ENCODE measurements around the gene KCNV2. TPM values are rescaled to one million over a fixed set of nuclear protein-coding genes. Genes with fewer than 3 reads are reported as not detected.

KCNV2 gene
- total and polyA plus RNA-seq, 2 experiments from 2014 or later: 0.60 TPM; not detected in 1

DNA sequence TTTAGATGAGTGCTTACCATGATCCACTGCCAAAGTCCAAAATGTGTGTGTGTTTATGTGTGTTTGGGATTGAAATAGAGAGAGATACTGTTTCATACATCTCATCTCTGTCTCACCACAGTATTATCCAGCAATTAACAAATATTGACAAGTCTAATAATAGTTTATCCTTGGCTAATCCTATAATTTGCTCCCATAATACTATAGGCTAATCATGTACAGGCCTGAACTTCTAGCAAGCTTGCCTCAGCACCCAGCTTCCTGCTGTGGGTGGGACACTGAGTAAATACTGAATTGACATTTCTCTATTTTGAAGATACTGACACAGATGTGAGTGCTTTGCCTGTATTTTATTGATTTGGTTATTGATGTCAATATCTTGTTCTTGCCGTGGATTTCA lies 35.3 kb upstream of the KCNV2 start:
- H3K9me2 ChIP-seq (ENCODE audit: insufficient read depth): peaks cover 9% of the 10 kb centered on the region; the same call in 1 of the 2 replicates
- H3K36me3 ChIP-seq (ENCODE audit: insufficient read depth): no peaks in the 10 kb centered on the region
- H3K27me3 Mint-ChIP-seq (ENCODE audit: insufficient read depth, low read depth, poor library complexity): peaks cover 3% of the 10 kb centered on the region
- no peak overlapping the region for H3K4me2 ChIP-seq
- H2AFZ ChIP-seq: no peak overlapping the region
- peaks cover 15% of the 10 kb centered on the region for H3K4me1 Mint-ChIP-seq
- H4K20me1 ChIP-seq (replicated peaks; ENCODE audit: insufficient read depth): no peaks in the 10 kb centered on the region
- H3K4me3 ChIP-seq: no peak overlapping the region
- no peak overlapping the region for H3K27ac Mint-ChIP-seq
- peaks cover 19% of the 10 kb centered on the region for H3K4me1 ChIP-seq (ENCODE audit: insufficient read depth)
- TF ChIP-seq, protein P1, sequence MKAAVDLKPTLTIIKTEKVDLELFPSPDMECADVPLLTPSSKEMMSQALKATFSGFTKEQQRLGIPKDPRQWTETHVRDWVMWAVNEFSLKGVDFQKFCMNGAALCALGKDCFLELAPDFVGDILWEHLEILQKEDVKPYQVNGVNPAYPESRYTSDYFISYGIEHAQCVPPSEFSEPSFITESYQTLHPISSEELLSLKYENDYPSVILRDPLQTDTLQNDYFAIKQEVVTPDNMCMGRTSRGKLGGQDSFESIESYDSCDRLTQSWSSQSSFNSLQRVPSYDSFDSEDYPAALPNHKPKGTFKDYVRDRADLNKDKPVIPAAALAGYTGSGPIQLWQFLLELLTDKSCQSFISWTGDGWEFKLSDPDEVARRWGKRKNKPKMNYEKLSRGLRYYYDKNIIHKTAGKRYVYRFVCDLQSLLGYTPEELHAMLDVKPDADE (IDR thresholded peaks at IDR 0.05): no peak
- TF ChIP-seq, protein P2, sequence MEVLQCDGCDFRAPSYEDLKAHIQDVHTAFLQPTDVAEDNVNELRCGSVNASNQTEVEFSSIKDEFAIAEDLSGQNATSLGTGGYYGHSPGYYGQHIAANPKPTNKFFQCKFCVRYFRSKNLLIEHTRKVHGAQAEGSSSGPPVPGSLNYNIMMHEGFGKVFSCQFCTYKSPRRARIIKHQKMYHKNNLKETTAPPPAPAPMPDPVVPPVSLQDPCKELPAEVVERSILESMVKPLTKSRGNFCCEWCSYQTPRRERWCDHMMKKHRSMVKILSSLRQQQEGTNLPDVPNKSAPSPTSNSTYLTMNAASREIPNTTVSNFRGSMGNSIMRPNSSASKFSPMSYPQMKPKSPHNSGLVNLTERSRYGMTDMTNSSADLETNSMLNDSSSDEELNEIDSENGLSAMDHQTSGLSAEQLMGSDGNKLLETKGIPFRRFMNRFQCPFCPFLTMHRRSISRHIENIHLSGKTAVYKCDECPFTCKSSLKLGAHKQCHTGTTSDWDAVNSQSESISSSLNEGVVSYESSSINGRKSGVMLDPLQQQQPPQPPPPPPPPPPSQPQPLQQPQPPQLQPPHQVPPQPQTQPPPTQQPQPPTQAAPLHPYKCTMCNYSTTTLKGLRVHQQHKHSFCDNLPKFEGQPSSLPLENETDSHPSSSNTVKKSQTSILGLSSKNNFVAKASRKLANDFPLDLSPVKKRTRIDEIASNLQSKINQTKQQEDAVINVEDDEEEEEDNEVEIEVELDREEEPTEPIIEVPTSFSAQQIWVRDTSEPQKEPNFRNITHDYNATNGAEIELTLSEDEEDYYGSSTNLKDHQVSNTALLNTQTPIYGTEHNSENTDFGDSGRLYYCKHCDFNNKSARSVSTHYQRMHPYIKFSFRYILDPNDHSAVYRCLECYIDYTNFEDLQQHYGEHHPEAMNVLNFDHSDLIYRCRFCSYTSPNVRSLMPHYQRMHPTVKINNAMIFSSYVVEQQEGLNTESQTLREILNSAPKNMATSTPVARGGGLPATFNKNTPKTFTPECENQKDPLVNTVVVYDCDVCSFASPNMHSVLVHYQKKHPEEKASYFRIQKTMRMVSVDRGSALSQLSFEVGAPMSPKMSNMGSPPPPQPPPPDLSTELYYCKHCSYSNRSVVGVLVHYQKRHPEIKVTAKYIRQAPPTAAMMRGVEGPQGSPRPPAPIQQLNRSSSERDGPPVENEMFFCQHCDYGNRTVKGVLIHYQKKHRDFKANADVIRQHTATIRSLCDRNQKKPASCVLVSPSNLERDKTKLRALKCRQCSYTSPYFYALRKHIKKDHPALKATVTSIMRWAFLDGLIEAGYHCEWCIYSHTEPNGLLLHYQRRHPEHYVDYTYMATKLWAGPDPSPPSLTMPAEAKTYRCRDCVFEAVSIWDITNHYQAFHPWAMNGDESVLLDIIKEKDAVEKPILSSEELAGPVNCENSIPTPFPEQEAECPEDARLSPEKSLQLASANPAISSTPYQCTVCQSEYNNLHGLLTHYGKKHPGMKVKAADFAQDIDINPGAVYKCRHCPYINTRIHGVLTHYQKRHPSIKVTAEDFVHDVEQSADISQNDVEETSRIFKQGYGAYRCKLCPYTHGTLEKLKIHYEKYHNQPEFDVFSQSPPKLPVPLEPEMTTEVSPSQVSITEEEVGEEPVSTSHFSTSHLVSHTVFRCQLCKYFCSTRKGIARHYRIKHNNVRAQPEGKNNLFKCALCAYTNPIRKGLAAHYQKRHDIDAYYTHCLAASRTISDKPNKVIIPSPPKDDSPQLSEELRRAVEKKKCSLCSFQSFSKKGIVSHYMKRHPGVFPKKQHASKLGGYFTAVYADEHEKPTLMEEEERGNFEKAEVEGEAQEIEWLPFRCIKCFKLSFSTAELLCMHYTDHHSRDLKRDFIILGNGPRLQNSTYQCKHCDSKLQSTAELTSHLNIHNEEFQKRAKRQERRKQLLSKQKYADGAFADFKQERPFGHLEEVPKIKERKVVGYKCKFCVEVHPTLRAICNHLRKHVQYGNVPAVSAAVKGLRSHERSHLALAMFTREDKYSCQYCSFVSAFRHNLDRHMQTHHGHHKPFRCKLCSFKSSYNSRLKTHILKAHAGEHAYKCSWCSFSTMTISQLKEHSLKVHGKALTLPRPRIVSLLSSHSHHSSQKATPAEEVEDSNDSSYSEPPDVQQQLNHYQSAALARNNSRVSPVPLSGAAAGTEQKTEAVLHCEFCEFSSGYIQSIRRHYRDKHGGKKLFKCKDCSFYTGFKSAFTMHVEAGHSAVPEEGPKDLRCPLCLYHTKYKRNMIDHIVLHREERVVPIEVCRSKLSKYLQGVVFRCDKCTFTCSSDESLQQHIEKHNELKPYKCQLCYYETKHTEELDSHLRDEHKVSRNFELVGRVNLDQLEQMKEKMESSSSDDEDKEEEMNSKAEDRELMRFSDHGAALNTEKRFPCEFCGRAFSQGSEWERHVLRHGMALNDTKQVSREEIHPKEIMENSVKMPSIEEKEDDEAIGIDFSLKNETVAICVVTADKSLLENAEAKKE (CRISPR knock-in tag; IDR thresholded peaks at IDR 0.05): no peak
- TF ChIP-seq EZH2phosphoT487 (IDR thresholded peaks at IDR 0.05; ENCODE audit: unreplicated experiment) (no peak), CREB1 (CRISPR knock-in tag; IDR thresholded peaks at IDR 0.05; ENCODE audit: low read depth) (no peak), ZNF114 (CRISPR knock-in tag; IDR thresholded peaks at IDR 0.05) (no peak), STAT1 (IDR thresholded peaks at IDR 0.05; ENCODE audit: unreplicated experiment) (no peak), ZNF331 (CRISPR knock-in tag; IDR thresholded peaks at IDR 0.05; ENCODE audit: low read depth) (no peak)
- TF ChIP-seq, protein P3, sequence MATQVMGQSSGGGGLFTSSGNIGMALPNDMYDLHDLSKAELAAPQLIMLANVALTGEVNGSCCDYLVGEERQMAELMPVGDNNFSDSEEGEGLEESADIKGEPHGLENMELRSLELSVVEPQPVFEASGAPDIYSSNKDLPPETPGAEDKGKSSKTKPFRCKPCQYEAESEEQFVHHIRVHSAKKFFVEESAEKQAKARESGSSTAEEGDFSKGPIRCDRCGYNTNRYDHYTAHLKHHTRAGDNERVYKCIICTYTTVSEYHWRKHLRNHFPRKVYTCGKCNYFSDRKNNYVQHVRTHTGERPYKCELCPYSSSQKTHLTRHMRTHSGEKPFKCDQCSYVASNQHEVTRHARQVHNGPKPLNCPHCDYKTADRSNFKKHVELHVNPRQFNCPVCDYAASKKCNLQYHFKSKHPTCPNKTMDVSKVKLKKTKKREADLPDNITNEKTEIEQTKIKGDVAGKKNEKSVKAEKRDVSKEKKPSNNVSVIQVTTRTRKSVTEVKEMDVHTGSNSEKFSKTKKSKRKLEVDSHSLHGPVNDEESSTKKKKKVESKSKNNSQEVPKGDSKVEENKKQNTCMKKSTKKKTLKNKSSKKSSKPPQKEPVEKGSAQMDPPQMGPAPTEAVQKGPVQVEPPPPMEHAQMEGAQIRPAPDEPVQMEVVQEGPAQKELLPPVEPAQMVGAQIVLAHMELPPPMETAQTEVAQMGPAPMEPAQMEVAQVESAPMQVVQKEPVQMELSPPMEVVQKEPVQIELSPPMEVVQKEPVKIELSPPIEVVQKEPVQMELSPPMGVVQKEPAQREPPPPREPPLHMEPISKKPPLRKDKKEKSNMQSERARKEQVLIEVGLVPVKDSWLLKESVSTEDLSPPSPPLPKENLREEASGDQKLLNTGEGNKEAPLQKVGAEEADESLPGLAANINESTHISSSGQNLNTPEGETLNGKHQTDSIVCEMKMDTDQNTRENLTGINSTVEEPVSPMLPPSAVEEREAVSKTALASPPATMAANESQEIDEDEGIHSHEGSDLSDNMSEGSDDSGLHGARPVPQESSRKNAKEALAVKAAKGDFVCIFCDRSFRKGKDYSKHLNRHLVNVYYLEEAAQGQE (IDR thresholded peaks at IDR 0.05; ENCODE audit: unreplicated experiment): no peak
- H3K4me3 Mint-ChIP-seq: no peak overlapping the region
- H3K36me3 Mint-ChIP-seq (ENCODE audit: low read depth): no peaks in the 10 kb centered on the region
- no peaks in the 10 kb centered on the region for H3F3A ChIP-seq (replicated peaks; ENCODE audit: low read depth)
- ATAC-seq: no peak
- no peak overlapping the region for H3K27ac ChIP-seq (ENCODE audit: low read depth)
- no peaks in the 10 kb centered on the region for H3K79me2 ChIP-seq (replicated peaks; ENCODE audit: insufficient read depth)
- H3K27me3 ChIP-seq (ENCODE audit: insufficient read depth): no peaks in the 10 kb centered on the region
- no peaks in the 10 kb centered on the region for H3K9me3 Mint-ChIP-seq
- DNase-seq (ENCODE audit: low spot score): no peak

Data from GM23338 (cell line).